Esophagus squamous epithelium (tissue), 5 donors: ENCODE data around the gene SRRM2. TPM values are rescaled to one million over a fixed set of nuclear protein-coding genes. Genes with fewer than 3 reads are reported as not detected.

Experiments
- DNase-seq: peaks from one replicate; lab custom pipeline; 2025; lab: John Stamatoyannopoulos, UW
- H3K27ac ChIP-seq, 4 donors: fragments of 200-600 bp; sonication (generic); one replicate each; pipeline ENCODE4 v1.5.1; 2016 to 2019; ENCODE audit warnings: mild to moderate bottlenecking in 1 of 4
- H3K27me3 ChIP-seq, 4 donors: fragments of 200-600 bp; sonication (generic); 1 replicate in 3 of 4; 2 replicates in 1 of 4; pipeline versions ENCODE4 v1.5.1 to v1.6.0; 2017 to 2021; ENCODE audit warnings: antibody characterized with exemption in 1 of 4
- H3K36me3 ChIP-seq, 3 donors: fragments of 200-600 bp; sonication (generic); one replicate each; pipeline ENCODE4 v1.5.1; 2016 to 2019
- H3K4me1 ChIP-seq, 3 donors: fragments of 200-600 bp; sonication (generic); one replicate each; pipeline ENCODE4 v1.5.1; 2017 to 2019
- H3K4me3 ChIP-seq, 4 donors: fragments of 200-600 bp; sonication (generic); 1 replicate in 3 of 4; 2 replicates in 1 of 4; pipeline ENCODE4 v1.5.1; 2016 to 2019; ENCODE audit warnings: mild to moderate bottlenecking in 2 of 4, moderate library complexity in 1 of 4
- H3K9me3 ChIP-seq, 3 donors: fragments of 200-600 bp; sonication (generic); one replicate each; pipeline ENCODE4 v1.5.1; 2016 to 2019
- POLR2A ChIP-seq, 4 donors: fragments of 450-650 bp; IDR thresholded peaks; one replicate each; pipeline ENCODE4 v1.6.1; 2017; ENCODE audit warnings: antibody characterized with exemption in 4 of 4, mild to moderate bottlenecking in 4 of 4, moderate library complexity in 3 of 4
- WGBS, 2 donors: methylation state at CpG; one replicate each; pipeline ENCODE4 v1.1.5; 2018; 5-methylcytosine and 5-hydroxymethylcytosine counted together
- intact Hi-C: fragments of 100-400 bp; cut with DNase I; formaldehyde crosslinking; loops from one replicate; pipeline ENCODE4 v1.15.0; 2022
- total RNA-seq, 4 donors: library from RNA; depleted of rRNA; stranded (reverse); fragments of >200 nt; gene quantifications; one replicate each; pipeline ENCODE4 v1.1.0, GENCODE V29; 2016
- TF ChIP-seq, protein P1 (sequence below), 6 experiments: fragments of 450-650 bp in 4 of 6; fragments of 200-600 bp in 2 of 6; sonication (generic) in 2 of 6; IDR thresholded peaks; one replicate each; pipeline ENCODE4 v1.5.1; 2016 to 2019; ENCODE audit warnings: antibody characterized with exemption in 6 of 6, mild to moderate bottlenecking in 4 of 6, moderate library complexity in 4 of 6
- donor health status: DM: yes; HTN: yes; CAD: no.

The SRRM2 gene
- total RNA-seq, 4 donors from 2014 or later, result 80.7 to 290 (median 233) TPM

DNA sequence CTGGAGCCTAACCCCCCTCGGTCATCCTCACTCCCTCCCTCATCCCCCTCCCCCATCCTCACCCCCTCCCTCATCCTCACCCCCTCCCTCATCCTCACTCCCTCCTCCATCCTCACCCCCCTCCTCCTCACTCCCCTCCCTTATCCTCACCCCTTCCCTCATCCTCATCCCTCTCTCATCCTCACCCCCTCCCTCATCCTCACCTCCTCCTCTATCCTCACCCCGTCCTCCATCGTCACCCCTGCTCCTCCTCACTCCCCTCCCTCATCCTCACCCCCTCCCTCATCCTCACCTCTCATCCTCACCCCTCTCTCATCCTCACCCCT, 34.4 kb downstream of the SRRM2 start:
- H3K27me3 ChIP-seq, result peaks cover 11 to 85% (median 17%) of the 10 kb centered on the region in 4 donors
- intact Hi-C loops, result no loop called here

DNA sequence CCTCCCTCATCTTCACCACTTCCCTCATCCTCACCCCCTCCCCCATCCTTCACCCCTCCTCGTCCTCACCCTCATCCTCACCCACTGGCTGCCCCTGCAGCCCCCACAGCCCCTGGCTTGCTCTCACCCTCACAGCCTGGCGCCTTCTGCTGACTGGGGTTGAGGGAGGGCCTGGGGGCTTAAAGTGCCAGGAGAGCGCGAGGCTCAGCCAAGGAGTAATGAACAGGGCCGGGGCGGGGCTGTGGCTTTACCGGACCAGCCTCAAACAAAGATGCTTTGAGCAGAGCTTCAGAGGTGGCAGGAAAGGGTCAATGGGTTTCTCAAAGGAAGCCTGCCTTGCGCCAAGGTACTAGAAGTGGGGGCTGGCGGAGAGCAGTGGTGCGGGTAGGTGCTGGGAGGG, 35.0 kb downstream of the SRRM2 start, which contains the start of gene PRSS33:
PRSS33 (minus strand) TSS at position 155 of the 400 bp plus-strand sequence. CDS start 1,013 bp downstream, outside the sequence.
- H3K27me3 ChIP-seq, result peaks cover 11 to 91% (median 17%) of the 10 kb centered on the region in 4 donors
- no peaks in the 10 kb centered on the region for H3K36me3 ChIP-seq
- H3K4me3 ChIP-seq, result no peak within 1 kb of the TSS
- no peak for TF ChIP-seq POLR2A (IDR thresholded peaks at IDR 0.05)
- TF ChIP-seq, protein P1, sequence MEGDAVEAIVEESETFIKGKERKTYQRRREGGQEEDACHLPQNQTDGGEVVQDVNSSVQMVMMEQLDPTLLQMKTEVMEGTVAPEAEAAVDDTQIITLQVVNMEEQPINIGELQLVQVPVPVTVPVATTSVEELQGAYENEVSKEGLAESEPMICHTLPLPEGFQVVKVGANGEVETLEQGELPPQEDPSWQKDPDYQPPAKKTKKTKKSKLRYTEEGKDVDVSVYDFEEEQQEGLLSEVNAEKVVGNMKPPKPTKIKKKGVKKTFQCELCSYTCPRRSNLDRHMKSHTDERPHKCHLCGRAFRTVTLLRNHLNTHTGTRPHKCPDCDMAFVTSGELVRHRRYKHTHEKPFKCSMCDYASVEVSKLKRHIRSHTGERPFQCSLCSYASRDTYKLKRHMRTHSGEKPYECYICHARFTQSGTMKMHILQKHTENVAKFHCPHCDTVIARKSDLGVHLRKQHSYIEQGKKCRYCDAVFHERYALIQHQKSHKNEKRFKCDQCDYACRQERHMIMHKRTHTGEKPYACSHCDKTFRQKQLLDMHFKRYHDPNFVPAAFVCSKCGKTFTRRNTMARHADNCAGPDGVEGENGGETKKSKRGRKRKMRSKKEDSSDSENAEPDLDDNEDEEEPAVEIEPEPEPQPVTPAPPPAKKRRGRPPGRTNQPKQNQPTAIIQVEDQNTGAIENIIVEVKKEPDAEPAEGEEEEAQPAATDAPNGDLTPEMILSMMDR (IDR thresholded peaks at IDR 0.05), result no peak
- no peak for DNase-seq
- 16% methylated on average over 4 of the region's 10 CpGs; no CpG with 5 or more reads in 1 of the 2 donors for WGBS, 2 donors
- intact Hi-C loops, result no loop called here
- peaks cover 8 to 19% (median 12%) of the 10 kb centered on the region in 3 donors for H3K4me1 ChIP-seq
- no peak within 1 kb of the TSS for H3K27ac ChIP-seq
- no peaks in the 10 kb centered on the region for H3K9me3 ChIP-seq

More for the DNA sequence above, 34.4 kb downstream of the SRRM2 start:
- H3K4me1 ChIP-seq, result peaks cover 8 to 19% (median 12%) of the 10 kb centered on the region in 3 donors
- no peak for DNase-seq
- no peak overlapping the region for H3K27ac ChIP-seq
- TF ChIP-seq POLR2A (IDR thresholded peaks at IDR 0.05), result no peak
- TF ChIP-seq, protein P1 (IDR thresholded peaks at IDR 0.05), result no peak
- H3K4me3 ChIP-seq, result no peak overlapping the region
- 56 to 63% methylated on average over 1 to 2 of the region's 3 CpGs for WGBS, 2 donors
- H3K36me3 ChIP-seq, result no peaks in the 10 kb centered on the region
- H3K9me3 ChIP-seq, result no peaks in the 10 kb centered on the region

DNA sequence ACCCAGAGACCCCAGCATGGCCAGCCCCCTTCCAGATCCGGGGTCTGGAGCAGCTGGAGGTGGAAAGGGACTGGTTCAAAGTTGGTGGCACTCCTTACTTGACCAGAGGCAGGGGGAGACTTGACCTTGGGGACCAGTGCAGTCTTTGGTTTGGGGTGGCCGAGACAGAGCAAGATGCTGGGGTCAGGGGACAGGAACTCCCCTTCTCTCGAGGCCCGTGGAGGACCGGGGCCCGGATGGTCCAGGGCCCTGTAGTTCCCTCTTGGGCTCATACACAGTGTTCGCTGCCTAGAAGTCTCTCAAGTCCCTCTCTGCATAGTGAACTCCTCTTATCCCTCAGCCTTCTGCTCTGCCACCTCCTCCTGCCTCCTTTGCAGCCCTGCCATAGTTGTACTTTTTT, 35.5 kb downstream of the SRRM2 start:
- no peak for DNase-seq
- H3K27me3 ChIP-seq, result peaks cover 11 to 85% (median 17%) of the 10 kb centered on the region in 4 donors
- H3K4me1 ChIP-seq, result peaks cover 8 to 19% (median 12%) of the 10 kb centered on the region in 3 donors
- H3K36me3 ChIP-seq, result no peaks in the 10 kb centered on the region
- no peaks in the 10 kb centered on the region for H3K9me3 ChIP-seq
- TF ChIP-seq POLR2A (IDR thresholded peaks at IDR 0.05), result no peak
- TF ChIP-seq, protein P1 (IDR thresholded peaks at IDR 0.05), result no peak
- H3K4me3 ChIP-seq, result no peak overlapping the region
- no peak overlapping the region for H3K27ac ChIP-seq
- 26 to 46% methylated on average over 6 of the region's 7 CpGs for WGBS, 2 donors
- intact Hi-C loops, result no loop called here

DNA sequence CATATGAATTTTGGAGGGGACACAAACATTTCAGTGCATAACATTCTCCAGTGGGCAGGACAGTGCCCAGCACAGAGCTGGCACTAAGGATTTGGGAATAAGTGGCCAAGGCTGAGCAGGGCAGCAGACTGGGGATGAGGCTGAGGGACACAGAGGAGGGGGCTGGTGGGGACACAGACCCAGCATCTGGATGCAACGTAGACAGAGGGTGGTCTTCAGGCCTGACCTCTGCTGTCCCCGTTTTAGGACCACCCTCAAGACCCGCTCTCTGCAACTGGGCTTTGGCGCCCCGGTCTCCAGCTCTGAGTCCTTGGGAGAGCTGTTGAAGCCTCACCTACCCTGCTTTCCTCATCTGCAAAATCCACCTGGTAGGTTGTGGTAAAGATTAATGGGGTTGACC, 38.2 kb downstream of the SRRM2 start:
- peaks cover 5 to 73% (median 11%) of the 10 kb centered on the region in 4 donors for H3K27me3 ChIP-seq
- intact Hi-C loops, result no loop called here
- no peaks in the 10 kb centered on the region for H3K9me3 ChIP-seq
- TF ChIP-seq, protein P1 (IDR thresholded peaks at IDR 0.05), result no peak
- no peak for TF ChIP-seq POLR2A (IDR thresholded peaks at IDR 0.05)
- no peak overlapping the region for H3K27ac ChIP-seq
- H3K36me3 ChIP-seq, result no peaks in the 10 kb centered on the region
- H3K4me3 ChIP-seq, result no peak overlapping the region
- 44 to 62% methylated on average over 2 to 5 of the region's 5 CpGs for WGBS, 2 donors
- H3K4me1 ChIP-seq, result peaks cover 4 to 20% (median 7%) of the 10 kb centered on the region in 3 donors
- DNase-seq, result no peak

DNA sequence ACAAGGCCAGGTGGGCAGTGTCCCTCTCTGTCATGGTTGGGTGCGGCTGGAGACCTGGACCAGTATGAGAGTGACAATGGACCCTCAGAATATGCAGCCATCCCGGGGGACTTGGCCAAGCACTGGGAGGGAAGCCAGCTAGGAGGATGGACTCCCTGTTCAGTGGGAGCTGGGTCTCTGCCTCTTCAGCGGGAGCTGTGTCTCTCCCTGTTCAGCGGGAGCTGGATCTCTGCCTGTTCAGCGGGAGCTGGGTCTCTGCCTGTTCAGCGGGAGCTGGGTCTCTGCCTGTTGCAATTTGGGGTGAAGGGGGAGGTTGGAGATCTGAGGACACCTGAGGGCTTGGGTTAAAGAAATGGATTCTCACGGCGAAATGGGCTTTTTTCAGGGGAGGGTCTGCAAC, 38.7 kb downstream of the SRRM2 start:
- Histone ChIP-seq H3K9me3 (no peaks in the 10 kb centered on the region), H3K4me3 (no peak overlapping the region), H3K27me3 (peaks cover 0 to 69% (median 7%) of the 10 kb centered on the region in 4 donors), H3K27ac (no peak overlapping the region), H3K4me1 (peaks cover 0 to 15% (median 6%) of the 10 kb centered on the region in 3 donors), H3K36me3 (no peaks in the 10 kb centered on the region)
- intact Hi-C loops, result no loop called here
- no peak for DNase-seq
- WGBS, 2 donors, result 57 to 83% methylated on average over 2 to 6 of the region's 8 CpGs
- TF ChIP-seq POLR2A (IDR thresholded peaks at IDR 0.05), result no peak
- TF ChIP-seq, protein P1 (IDR thresholded peaks at IDR 0.05), result no peak
